HG03460 (cell line): ENCODE measurements around the gene C10orf143.
"Not testable (repeated sequence)": the region's sequence is repeated elsewhere in the genome, so short reads cannot be mapped to it uniquely, and the experiment has no call there.

Experiments used
- ATAC-seq: cut with Tn5 transposase; IDR thresholded peaks from one replicate; pipeline ENCODE4 v1.9.1; 2021; ENCODE audit not compliant: unreplicated experiment

The C10orf143 gene

DNA sequence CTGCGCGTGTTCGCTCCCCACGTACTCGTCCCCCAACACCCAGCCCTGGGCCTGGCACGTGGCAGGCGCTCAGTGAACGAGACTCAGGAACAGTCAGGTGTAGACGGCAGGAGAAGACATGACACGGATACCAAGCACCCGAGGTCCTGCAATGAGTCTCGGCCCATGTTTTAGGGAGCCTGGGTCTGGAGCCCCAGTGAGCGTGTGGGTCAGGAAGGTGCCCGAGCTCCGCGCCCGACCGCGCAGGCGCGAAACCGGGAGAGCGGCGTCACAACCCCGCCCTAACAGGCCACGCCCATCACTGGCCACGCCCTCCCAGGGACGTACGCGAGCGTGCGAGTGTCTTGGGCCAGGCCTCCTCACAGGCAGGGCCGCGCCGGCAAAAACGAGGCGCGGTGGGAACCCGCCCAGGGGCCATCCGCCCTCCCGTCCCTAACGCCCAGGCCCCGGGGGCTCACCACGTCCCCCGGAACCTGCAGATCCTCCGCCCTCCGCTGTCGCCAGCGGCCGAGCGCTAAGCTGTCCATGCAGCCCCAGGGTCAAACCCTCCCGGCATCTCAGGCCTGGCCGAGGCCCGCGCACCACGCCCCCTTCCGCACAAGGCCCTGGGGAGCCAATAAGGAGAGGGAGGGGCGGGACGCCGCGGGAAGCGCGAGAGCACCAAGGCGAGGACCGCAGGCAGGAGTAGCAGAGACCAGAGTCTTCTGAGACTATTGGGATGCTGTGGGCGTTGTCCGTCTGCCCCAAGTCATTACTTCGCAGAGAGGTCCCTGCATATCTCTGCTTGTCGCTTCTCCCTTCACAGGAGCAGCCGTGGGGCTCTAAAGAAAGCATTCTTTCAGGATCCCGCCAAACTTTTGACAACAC, at the start of gene C10orf143:
TSS of gene C10orf143 (minus strand) at position 585 of the 867 bp plus-strand sequence. CDS start at position 527, 58 bp downstream.
- peak; percentile 74 for ATAC-seq

GRCh38 chr10:130159192-130159794, 48.7 kb upstream of the C10orf143 start:
- ATAC-seq = no peak

GRCh38 chr10:130146042-130146441, 35.4 kb upstream of the C10orf143 start:
- ATAC-seq = no peak

- peak; percentile 88 for ATAC-seq
These were observed 31.2 kb upstream of the C10orf143 start for GRCh38 chr10:130141878-130142277.

DNA sequence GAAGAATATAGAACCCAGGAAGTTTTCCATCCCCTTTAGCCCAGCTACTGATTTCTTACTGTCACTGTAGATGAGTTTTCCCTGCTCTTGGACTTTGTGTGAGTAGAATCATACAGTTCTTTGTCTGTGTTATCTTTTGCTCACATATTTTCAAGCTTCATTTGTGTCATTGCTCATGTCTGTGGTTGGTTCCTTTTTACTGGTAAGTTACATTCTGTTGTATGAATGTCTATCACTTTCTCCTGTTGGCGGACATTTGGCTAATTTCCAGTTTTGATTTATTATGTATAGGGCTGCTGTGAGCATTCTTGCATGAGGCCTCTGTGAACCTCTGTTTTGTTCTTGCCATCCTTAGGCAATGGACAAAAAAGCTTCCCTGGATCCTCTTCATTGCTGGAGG, 30.8 kb upstream of the C10orf143 start:
- ATAC-seq = peak; percentile 21

- ATAC-seq = no peak
These were observed 30.4 kb upstream of the C10orf143 start for GRCh38 chr10:130141038-130141437.

- ATAC-seq = no peak
These were observed 29.8 kb upstream of the C10orf143 start for GRCh38 chr10:130140425-130140824.

DNA sequence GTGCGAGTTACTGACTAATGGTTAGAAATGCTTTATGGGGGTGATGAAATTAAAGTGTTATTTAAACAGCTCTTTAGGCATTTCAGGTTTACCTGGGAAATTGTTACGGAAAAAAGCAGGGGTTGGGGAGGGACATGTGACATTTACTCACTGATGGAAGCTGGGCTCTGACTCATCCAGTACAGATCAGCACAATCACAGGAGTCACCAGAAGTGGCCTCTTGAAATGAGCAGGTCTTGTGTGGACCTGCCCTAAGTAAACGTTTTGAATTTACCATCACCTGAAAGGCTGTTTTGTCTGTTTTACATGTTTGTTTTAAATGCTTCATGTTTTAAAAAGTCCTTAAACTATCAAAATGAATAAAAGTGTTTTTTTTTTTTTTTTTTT, 27.8 kb upstream of the C10orf143 start:
- no peak for ATAC-seq

DNA sequence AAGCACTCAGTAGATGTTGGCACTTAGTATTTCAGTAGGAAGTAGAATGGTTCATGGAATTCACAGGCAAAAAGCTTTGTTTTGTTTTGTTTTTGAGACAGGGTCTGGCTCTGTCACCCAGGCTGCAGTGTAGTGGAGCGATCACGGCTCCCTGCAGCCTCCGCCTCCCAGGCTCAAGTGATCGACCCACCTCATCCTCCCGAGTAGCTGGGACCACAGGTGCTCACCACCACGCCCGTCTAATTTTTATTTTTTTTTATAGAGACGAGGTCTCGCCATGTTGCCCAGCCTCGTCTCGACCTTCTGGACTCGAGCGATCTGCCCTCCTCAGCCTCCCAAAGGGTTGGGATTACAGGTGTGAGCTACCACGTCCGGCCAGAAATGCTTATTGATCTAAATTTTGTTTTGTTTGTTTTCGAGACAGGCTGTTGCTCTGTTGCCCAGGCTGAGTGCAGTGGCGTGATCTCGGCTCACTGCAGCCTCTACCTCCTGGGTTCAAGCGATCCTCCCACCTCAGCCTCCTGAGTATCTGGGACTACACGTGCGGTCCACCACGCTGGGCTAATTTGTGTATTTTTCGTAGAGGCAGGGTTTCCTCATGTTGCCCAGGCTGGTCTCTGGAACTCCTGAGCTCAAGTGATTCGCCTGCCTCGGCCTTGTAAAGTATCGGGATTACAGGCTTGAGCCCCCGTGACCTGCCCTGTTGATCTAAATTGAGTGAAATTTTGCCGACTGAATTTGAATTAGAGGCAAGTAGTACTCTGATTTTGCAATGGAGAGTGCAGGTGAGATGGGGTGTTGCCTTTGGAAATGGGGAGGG, 27.2 kb upstream of the C10orf143 start:
- ATAC-seq = no peak

GRCh38 chr10:130137090-130137448, 26.4 kb upstream of the C10orf143 start:
- no peak for ATAC-seq

DNA sequence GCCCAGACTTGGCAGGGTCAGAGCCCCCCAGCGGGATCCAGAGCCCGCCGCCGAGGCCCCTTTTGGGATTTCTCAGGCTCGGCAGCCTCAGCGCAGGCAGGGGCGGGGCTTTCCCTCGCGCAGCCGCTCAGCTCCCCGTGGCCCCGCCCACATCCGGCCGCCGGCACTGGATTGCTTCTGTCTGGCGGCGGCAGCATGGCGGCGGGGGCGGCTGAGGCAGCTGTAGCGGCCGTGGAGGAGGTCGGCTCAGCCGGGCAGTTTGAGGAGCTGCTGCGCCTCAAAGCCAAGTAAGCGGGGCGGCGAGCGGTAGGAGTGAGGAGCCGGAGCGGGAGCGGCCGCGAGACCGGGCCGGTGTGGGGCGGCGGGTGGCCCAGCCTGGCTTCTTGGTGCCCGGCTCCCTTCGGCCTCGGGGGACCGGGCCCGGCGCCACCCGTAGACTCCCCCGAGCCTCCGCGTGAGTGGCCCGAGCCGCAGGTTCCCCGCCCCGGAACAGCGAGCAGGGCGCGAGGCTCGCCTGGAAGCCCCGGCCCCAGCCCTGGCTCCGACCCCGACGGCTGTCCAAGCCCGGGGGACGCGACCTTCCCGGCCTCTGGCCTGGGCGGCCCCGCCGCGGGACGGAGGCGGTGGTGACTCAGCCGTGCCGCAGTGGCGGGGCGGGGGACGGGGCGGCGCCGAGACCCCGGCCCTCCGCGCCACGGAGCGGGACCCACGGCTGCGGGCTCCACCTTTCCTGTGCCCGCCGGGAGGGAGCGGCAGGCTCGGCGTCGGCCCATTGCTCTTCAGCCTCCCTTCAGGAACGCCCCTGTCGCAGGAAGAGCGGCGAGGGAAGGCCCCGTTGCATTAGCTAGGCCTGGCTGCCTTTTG, 25.8 kb upstream of the C10orf143 start, which contains the start of gene GLRX3:
TSS of gene GLRX3 (plus strand) at position 166 of the 864 bp plus-strand sequence. CDS start at position 196, 30 bp downstream.
- ATAC-seq = peak; percentile 85

GRCh38 chr10:130135676-130136225, 25.1 kb upstream of the C10orf143 start:
- ATAC-seq = peak; percentile 21

GRCh38 chr10:130128922-130129321, 18.3 kb upstream of the C10orf143 start:
- no peak for ATAC-seq

- no peak for ATAC-seq
These were observed 17.6 kb upstream of the C10orf143 start for GRCh38 chr10:130128062-130128781.

DNA sequence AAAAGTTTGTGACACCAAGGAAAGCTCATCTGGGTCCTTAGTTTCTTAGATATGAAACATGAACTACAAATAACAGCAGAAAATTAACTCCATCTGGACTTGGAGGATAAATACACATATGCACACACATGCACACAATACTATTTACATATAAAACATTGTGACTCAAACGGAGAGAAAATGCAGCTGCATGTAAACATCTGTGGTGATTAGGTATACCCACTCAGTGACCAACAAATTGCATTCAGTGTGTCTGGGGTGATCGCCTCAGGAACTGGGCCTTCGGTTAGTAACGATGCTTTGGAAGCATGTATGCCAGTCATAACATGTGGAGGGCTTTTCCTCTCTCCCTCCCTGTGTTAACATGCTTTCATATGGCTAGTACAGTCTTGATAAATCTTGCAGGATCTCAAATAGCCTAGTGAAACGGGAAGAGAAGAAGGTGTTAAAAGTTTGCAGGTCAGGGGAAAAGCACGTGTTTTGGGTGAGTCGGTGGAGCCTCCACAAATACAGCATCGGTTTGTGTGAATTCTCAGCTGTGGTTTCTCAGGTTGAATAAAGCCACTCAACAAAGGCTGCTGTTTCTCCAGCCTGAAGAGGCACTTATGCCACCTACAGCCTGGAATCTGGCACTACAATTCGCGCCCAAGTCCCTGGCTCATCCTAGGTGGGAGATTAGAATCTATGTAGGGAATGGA, 16.9 kb upstream of the C10orf143 start:
- ATAC-seq = peak; percentile 94

GRCh38 chr10:130121486-130122079, 11.0 kb upstream of the C10orf143 start:
- ATAC-seq = no peak

- not testable (repeated sequence) for ATAC-seq
These were observed 6.9 kb upstream of the C10orf143 start for GRCh38 chr10:130117535-130117934.

DNA sequence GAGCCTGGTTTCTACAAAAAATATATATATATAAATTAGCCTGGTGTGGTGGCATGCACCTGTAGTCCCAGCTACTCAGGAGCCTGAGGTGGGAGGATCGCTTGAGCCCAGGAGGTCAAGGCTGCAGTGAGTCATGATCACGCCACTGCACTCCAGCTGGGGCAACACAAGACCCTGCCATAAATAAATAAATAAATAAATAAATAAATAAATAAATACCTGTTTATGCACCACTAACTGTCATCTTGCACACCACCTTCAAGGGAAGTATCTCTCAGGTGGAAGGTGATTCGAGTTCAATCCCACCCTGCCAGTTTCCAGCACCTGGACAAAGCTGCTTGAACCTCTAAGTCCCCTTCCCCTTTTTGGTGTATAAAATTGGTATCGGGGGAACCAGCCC, 6.3 kb upstream of the C10orf143 start:
- not testable (repeated sequence) for ATAC-seq
